IMR-90 (cell line): ENCODE results near the gene SELENBP1. TPM values are rescaled to one million over a fixed set of nuclear protein-coding genes. Genes with fewer than 3 reads are reported as not detected.

Source experiments
- ATAC-seq: fragments of 200-7000 bp; cut with Tn5 transposase; 2 replicates; pipeline ENCODE4 v1.9.1; 2020; ENCODE audit warnings: low read depth, mild to moderate bottlenecking, moderate library complexity
- BruUV-seq: library from RNA; stranded (reverse); fragments of 400-500 nt; replicated peaks from 2 replicates; lab custom pipeline; 2021; lab: Mats Ljungman, UMichigan
- CTCF ChIA-PET: fragments of 300-600 bp; formaldehyde crosslinking; extraction: SDS; loops from one replicate; lab custom pipeline; 2021; ENCODE audit warnings: antibody characterized with exemption; lab: Yijun Ruan, JAX
- POLR2A ChIA-PET: fragments of 300-600 bp; sonication (Branson Sonifier 250); formaldehyde crosslinking; loops from one replicate; lab custom pipeline; 2022; ENCODE audit warnings: antibody characterized with exemption; ENCODE audit not compliant: unreplicated experiment; lab: Charles Lee
- DNase-seq: peaks from one replicate; pipeline ENCODE4 v3.0.0; 2013
- H2AFZ ChIP-seq: replicated peaks from 2 replicates; pipeline ENCODE3; 2013; ENCODE audit warnings: low read length, mild to moderate bottlenecking; ENCODE audit not compliant: poor library complexity
- H2AK5ac ChIP-seq: 2 replicates; pipeline ENCODE4 v1.6.1; 2013; ENCODE audit warnings: low read depth, low read length, inconsistent platforms
- H2AK9ac ChIP-seq: replicated peaks from 2 replicates; pipeline ENCODE3; 2013; ENCODE audit warnings: mild to moderate bottlenecking, low read depth, low read length, moderate library complexity; ENCODE audit not compliant: poor library complexity
- H2BK120ac ChIP-seq: 2 replicates; pipeline ENCODE4 v1.6.1; 2013; ENCODE audit warnings: low read depth, low read length, inconsistent platforms
- H2BK15ac ChIP-seq: 3 replicates; pipeline ENCODE4 v1.6.1; 2013; ENCODE audit warnings: low read depth, low read length, inconsistent platforms
- H2BK20ac ChIP-seq: 2 replicates; pipeline ENCODE4 v1.6.1; 2013; ENCODE audit warnings: low read depth, mild to moderate bottlenecking, inconsistent platforms, low read length, moderate library complexity
- H2BK5ac ChIP-seq: 2 replicates; pipeline ENCODE4 v1.6.1; 2013; ENCODE audit warnings: mild to moderate bottlenecking, low read depth, low read length, inconsistent platforms; ENCODE audit not compliant: poor library complexity, severe bottlenecking
- H3K14ac ChIP-seq: replicated peaks from 2 replicates; pipeline ENCODE4 v1.6.1; 2013; ENCODE audit warnings: low read depth, low read length, inconsistent platforms
- H3K18ac ChIP-seq: 2 replicates; pipeline ENCODE4 v1.6.1; 2013; ENCODE audit warnings: low read depth, low read length, control low read depth
- H3K23ac ChIP-seq: 2 replicates; pipeline ENCODE4 v1.6.1; 2013; ENCODE audit warnings: low read depth, low read length, inconsistent platforms
- H3K27ac ChIP-seq: 2 replicates; pipeline ENCODE4 v1.5.1; 2013; ENCODE audit warnings: mild to moderate bottlenecking, control low read depth, low read length; ENCODE audit not compliant: insufficient read depth
- H3K27me3 ChIP-seq: 2 replicates; pipeline ENCODE4 v1.6.1; 2013; ENCODE audit warnings: low read length; ENCODE audit not compliant: control insufficient read depth, insufficient read depth
- H3K36me3 ChIP-seq: 2 replicates; pipeline ENCODE4 v1.6.1; 2013; ENCODE audit warnings: low read length, mixed read lengths; ENCODE audit not compliant: control insufficient read depth, insufficient read depth
- H3K4ac ChIP-seq: 2 replicates; pipeline ENCODE4 v1.6.1; 2013; ENCODE audit warnings: low read depth, low read length, inconsistent platforms
- H3K4me1 ChIP-seq: 2 replicates; pipeline ENCODE4 v1.6.1; 2013; ENCODE audit warnings: low read length, mixed read lengths; ENCODE audit not compliant: control insufficient read depth, insufficient read depth
- H3K4me2 ChIP-seq: 2 replicates; pipeline ENCODE4 v1.6.1; 2013; ENCODE audit warnings: low read depth, mild to moderate bottlenecking, control low read depth, low read length, moderate library complexity
- H3K4me3 ChIP-seq: 2 replicates; pipeline ENCODE4 v1.5.1; 2013; ENCODE audit warnings: low read depth, mild to moderate bottlenecking, control low read depth, low read length, moderate library complexity; ENCODE audit not compliant: insufficient read depth
- H3K56ac ChIP-seq: 2 replicates; pipeline ENCODE4 v1.6.1; 2013; ENCODE audit warnings: low read length, inconsistent platforms; ENCODE audit not compliant: insufficient read depth; ENCODE audit errors: extremely low read depth
- H3K79me1 ChIP-seq, 2 experiments: 2 replicates each; pipeline ENCODE4 v1.6.1; 2013; ENCODE audit warnings: low read length in 2 of 2, inconsistent platforms in 1 of 2, low read depth in 1 of 2
- H3K9ac ChIP-seq: 2 replicates; pipeline ENCODE4 v1.6.1; 2013; ENCODE audit warnings: low read depth, low read length, control low read depth
- H3K9me1 ChIP-seq: 2 replicates; pipeline ENCODE4 v1.6.1; 2013; ENCODE audit warnings: low read length, inconsistent platforms; ENCODE audit not compliant: insufficient read depth
- H3K9me3 ChIP-seq: 2 replicates; pipeline ENCODE4 v1.6.1; 2013; ENCODE audit warnings: low read length; ENCODE audit not compliant: control insufficient read depth, insufficient read depth
- H4K20me1 ChIP-seq: 2 replicates; pipeline ENCODE4 v1.6.1; 2013; ENCODE audit warnings: low read length, inconsistent platforms; ENCODE audit not compliant: insufficient read depth
- H4K5ac ChIP-seq: 2 replicates; pipeline ENCODE4 v1.6.1; 2013; ENCODE audit warnings: mild to moderate bottlenecking, low read depth, low read length, control low read depth
- H4K8ac ChIP-seq, 2 experiments: 2 replicates each; pipeline ENCODE4 v1.6.1; 2013; ENCODE audit warnings: low read depth in 2 of 2, low read length in 2 of 2, control low read depth in 1 of 2, inconsistent platforms in 1 of 2
- H4K91ac ChIP-seq: 2 replicates; pipeline ENCODE4 v1.6.1; 2013; ENCODE audit warnings: low read depth, low read length, inconsistent platforms; ENCODE audit not compliant: insufficient read depth
- CEBPB ChIP-seq: IDR thresholded peaks from 2 replicates; pipeline ENCODE4 v1.6.1; 2012; ENCODE audit warnings: low read depth, low read length, improper control_type of control experiment
- CHD1 ChIP-seq: IDR thresholded peaks from 2 replicates; pipeline ENCODE4 v1.6.1; 2012; ENCODE audit warnings: low read depth, low read length, improper control_type of control experiment
- MAFK ChIP-seq: IDR thresholded peaks from 2 replicates; pipeline ENCODE4 v1.6.1; 2012; ENCODE audit warnings: low read depth, low read length, improper control_type of control experiment
- MAZ ChIP-seq: IDR thresholded peaks from 2 replicates; pipeline ENCODE4 v1.6.1; 2012; ENCODE audit warnings: low read depth, mild to moderate bottlenecking, low read length, improper control_type of control experiment, moderate library complexity, borderline replicate concordance
- NFE2L2 ChIP-seq: fragments of 150-350 bp; IDR thresholded peaks from 2 replicates; pipeline ENCODE4 v1.6.1; 2016; ENCODE audit warnings: low read depth, mild to moderate bottlenecking, low read length
- RCOR1 ChIP-seq: IDR thresholded peaks from 2 replicates; pipeline ENCODE4 v1.6.1; 2012; ENCODE audit warnings: mild to moderate bottlenecking, low read length, improper control_type of control experiment; ENCODE audit not compliant: insufficient replicate concordance
- RFX5 ChIP-seq: IDR thresholded peaks from 2 replicates; pipeline ENCODE4 v1.8.0; 2012; ENCODE audit warnings: low read depth, mild to moderate bottlenecking, low read length, moderate library complexity
- SMC3 ChIP-seq: fragments of 150-350 bp; IDR thresholded peaks from 2 replicates; pipeline ENCODE4 v1.6.1; 2016; ENCODE audit warnings: low read depth, mild to moderate bottlenecking, antibody characterized with exemption, low read length, moderate library complexity
- WGBS, 2 experiments: methylation state at CpG; one replicate each; pipeline versions ENCODE4 v1.1.5 to v1.1.7; 2013; ENCODE audit warnings: missing lambda C conversion rate in 2 of 2; ENCODE audit not compliant: insufficient read length in 1 of 2; ENCODE audit errors: extremely low coverage in 2 of 2; 5-methylcytosine and 5-hydroxymethylcytosine counted together
- dilution Hi-C: fragments of 300-500 bp; cut with HindIII; formaldehyde crosslinking; loops from one replicate; pipeline ENCODE4 v1.14.3; 2018; ENCODE audit warnings: low sequenced_read_pairs; ENCODE audit not compliant: unreplicated experiment
- in situ Hi-C: fragments of 300-500 bp; cut with MboI; formaldehyde crosslinking; loops from 3 replicates; pipeline ENCODE4 v1.14.3; 2019; ENCODE audit warnings: low sequenced_read_pairs, inconsistent platforms, mixed read lengths
- intact Hi-C: fragments of 100-400 bp; cut with micrococcal nuclease; formaldehyde crosslinking; loops from 2 replicates; pipeline ENCODE4 v1.10.0; 2022
- polyA plus RNA-seq, 3 experiments: library from polyadenylated mRNA; depleted of rRNA; stranded (reverse); fragments of >200 nt; gene quantifications; 2 replicates each; pipeline ENCODE4 v1.2.3, GENCODE V29; 2012; ENCODE audit warnings: low replicate concordance in 1 of 3
- total RNA-seq: library from RNA; depleted of rRNA; stranded (reverse); fragments of >200 nt; gene quantifications from 2 replicates; pipeline ENCODE4 v1.2.3, GENCODE V29; 2012
- TF ChIP-seq, protein P1 (sequence below): fragments of 150-350 bp; IDR thresholded peaks from 2 replicates; pipeline ENCODE4 v1.6.1; 2016; ENCODE audit warnings: low read depth, mild to moderate bottlenecking, low read length, moderate library complexity, borderline replicate concordance
- TF ChIP-seq, protein P2 (sequence below): fragments of 150-350 bp; IDR thresholded peaks from 2 replicates; pipeline ENCODE4 v1.6.1; 2017; ENCODE audit warnings: mild to moderate bottlenecking, antibody characterized with exemption, low read length, low read depth
- TF ChIP-seq, protein P3 (sequence below): conservative IDR thresholded peaks from 2 replicates; pipeline ENCODE4 v1.5.1; 2012; ENCODE audit warnings: mild to moderate bottlenecking, low read depth, low read length, improper control_type of control experiment

SELENBP1 gene
- total and polyA plus RNA-seq, 2 of the 4 experiments (the other 2 are of a cell fraction): 21.3 to 56.9 TPM

DNA sequence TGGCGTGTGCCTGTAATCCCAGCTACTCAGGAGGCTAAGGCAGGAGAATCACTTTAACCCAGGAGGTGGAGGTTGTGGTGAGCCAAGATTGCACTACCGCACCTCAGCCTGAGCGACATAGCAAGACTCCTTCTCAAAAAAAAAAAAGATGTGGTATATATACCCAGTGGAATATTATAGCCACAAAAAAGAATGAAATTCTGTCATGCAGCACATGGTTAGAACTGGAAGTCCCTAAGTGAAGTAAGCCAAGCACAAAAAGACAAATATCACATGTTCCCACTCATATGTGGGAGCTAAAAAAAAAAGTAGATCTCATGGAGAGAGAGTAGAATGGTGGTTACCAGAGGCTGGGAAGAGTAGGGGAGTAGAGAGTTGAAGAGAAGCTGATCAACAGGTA, 45.6 kb upstream of the SELENBP1 start:
- ATAC-seq (no peak), DNase-seq (no peak)
- no peak overlapping the region for H4K91ac ChIP-seq
- H3K9me3 ChIP-seq: no peaks in the 10 kb centered on the region
- H4K20me1 ChIP-seq: peaks cover 8% of the 10 kb centered on the region
- no peak overlapping the region for H2BK20ac ChIP-seq
- no peak overlapping the region for H3K23ac ChIP-seq
- H2BK15ac ChIP-seq: no peak overlapping the region
- peaks cover 12 to 25% of the 10 kb centered on the region in 2 experiments for H3K79me1 ChIP-seq
- CTCF ChIA-PET: interaction anchor here (0.6 kb wide), 1 partner anchor 121 kb away, joined by 7 read pairs; no protein-coding TSS in a partner anchor
- no peak overlapping the region for H3K4me2 ChIP-seq
- H2BK5ac ChIP-seq: no peak overlapping the region
- intact Hi-C loops (no loop called here), in situ Hi-C loops (no loop called here), dilution Hi-C loops (no loop called here)
- no peak overlapping the region for H4K8ac ChIP-seq
- no peaks in the 10 kb centered on the region for H3K9me1 ChIP-seq
- H3K14ac ChIP-seq: no peak overlapping the region
- WGBS, 2 experiments: no CpG with 5 or more reads among the region's 3 CpGs
- H3K9ac ChIP-seq: no peak overlapping the region
- peaks cover 3% of the 10 kb centered on the region; the same call in 1 of the 2 replicates for H3K4me1 ChIP-seq
- BruUV-seq: no TSS peak
- H2AK5ac ChIP-seq: no peak overlapping the region
- no peak overlapping the region for H2BK120ac ChIP-seq
- no peak for TF ChIP-seq SMC3
- TF ChIP-seq NFE2L2: no peak
- TF ChIP-seq, protein P1, sequence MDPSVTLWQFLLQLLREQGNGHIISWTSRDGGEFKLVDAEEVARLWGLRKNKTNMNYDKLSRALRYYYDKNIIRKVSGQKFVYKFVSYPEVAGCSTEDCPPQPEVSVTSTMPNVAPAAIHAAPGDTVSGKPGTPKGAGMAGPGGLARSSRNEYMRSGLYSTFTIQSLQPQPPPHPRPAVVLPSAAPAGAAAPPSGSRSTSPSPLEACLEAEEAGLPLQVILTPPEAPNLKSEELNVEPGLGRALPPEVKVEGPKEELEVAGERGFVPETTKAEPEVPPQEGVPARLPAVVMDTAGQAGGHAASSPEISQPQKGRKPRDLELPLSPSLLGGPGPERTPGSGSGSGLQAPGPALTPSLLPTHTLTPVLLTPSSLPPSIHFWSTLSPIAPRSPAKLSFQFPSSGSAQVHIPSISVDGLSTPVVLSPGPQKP: no peak
- TF ChIP-seq MAFK: no peak
- no peak for TF ChIP-seq MAZ
- no peak for TF ChIP-seq RCOR1
- TF ChIP-seq, protein P2, sequence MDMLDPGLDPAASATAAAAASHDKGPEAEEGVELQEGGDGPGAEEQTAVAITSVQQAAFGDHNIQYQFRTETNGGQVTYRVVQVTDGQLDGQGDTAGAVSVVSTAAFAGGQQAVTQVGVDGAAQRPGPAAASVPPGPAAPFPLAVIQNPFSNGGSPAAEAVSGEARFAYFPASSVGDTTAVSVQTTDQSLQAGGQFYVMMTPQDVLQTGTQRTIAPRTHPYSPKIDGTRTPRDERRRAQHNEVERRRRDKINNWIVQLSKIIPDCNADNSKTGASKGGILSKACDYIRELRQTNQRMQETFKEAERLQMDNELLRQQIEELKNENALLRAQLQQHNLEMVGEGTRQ: no peak
- TF ChIP-seq RFX5: no peak
- no peak for TF ChIP-seq CHD1
- no peak for TF ChIP-seq CEBPB
- TF ChIP-seq, protein P3, sequence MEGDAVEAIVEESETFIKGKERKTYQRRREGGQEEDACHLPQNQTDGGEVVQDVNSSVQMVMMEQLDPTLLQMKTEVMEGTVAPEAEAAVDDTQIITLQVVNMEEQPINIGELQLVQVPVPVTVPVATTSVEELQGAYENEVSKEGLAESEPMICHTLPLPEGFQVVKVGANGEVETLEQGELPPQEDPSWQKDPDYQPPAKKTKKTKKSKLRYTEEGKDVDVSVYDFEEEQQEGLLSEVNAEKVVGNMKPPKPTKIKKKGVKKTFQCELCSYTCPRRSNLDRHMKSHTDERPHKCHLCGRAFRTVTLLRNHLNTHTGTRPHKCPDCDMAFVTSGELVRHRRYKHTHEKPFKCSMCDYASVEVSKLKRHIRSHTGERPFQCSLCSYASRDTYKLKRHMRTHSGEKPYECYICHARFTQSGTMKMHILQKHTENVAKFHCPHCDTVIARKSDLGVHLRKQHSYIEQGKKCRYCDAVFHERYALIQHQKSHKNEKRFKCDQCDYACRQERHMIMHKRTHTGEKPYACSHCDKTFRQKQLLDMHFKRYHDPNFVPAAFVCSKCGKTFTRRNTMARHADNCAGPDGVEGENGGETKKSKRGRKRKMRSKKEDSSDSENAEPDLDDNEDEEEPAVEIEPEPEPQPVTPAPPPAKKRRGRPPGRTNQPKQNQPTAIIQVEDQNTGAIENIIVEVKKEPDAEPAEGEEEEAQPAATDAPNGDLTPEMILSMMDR: no peak
- POLR2A ChIA-PET: no interaction called here
- no peak overlapping the region for H3K56ac ChIP-seq
- H3K4ac ChIP-seq: no peak overlapping the region
- no peak overlapping the region for H3K4me3 ChIP-seq
- no peak overlapping the region for H4K5ac ChIP-seq
- H3K27ac ChIP-seq: no peak overlapping the region
- no peaks in the 10 kb centered on the region for H3K27me3 ChIP-seq
- no peak overlapping the region for H3K18ac ChIP-seq
- no peak overlapping the region for H2AK9ac ChIP-seq
- H2AFZ ChIP-seq: no peak overlapping the region
- H3K36me3 ChIP-seq: peaks cover 30% of the 10 kb centered on the region
